ENCODE data around the gene NPFFR1.
"Not testable (repeated sequence)": the region's sequence is repeated elsewhere in the genome, so short reads cannot be mapped to it uniquely, and the experiment has no call there.

The NPFFR1 gene

DNA sequence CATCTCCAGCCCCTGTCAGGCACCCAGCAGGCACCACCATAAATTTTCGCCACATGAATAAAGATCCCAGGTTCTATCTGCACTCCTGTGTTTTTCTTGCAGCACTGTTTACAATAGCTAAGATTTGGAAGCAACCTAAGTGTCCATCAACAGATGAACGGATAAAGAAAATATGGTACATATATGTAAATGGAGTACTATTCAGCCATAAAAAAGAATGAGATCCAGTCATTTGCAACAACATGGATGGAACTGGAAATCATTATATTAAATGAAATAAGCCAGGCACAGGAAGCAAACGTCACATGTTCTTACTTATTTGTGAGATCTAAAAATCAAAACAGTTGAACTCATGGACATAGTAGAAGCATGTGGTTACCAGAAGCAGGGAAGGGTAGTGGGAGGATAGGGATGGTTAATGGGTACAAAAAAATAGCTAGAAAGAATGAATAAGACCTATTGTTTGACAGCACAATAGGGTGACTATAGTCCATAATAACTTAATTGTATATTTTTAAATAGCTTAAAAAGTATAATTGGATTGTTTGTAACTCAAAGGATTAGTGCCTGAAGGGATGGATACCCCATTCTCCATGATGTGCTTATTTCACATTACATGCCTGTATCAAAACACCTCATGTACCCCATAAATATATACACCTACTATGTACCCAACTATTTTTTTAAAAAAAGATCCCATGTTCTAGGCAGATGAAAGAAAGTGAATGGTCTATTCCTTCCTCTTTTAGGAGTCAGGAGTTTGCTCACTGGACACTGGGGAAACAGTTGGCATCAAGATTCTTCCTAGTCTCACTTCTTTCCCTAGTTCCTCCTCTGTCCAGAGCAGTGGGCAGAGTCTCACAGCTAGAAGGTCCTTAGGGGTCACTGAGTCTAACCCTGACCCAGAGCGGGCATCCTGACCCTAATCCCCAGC is 1.0 kb upstream of the NPFFR1 start:
- DNase-seq: no peak

DNA sequence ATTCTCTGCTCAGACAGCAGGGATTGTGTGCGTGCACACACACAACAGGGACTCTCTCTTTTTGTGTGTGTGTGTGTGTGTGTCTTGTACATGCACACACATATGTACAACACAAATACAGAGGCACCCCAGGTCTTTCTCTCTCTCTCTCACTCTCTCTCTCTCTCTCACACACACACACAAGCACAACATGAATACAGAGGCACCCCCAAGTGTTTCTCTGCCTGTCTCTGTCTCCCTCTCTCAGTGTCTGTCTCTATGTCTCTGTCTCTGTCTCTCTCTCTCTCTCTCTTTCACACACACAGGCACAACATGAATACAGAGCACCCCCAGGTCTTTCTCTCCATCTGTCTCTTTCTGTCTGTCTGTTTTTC is 746 bp downstream of the NPFFR1 start:
- DNase-seq: no peak

DNA sequence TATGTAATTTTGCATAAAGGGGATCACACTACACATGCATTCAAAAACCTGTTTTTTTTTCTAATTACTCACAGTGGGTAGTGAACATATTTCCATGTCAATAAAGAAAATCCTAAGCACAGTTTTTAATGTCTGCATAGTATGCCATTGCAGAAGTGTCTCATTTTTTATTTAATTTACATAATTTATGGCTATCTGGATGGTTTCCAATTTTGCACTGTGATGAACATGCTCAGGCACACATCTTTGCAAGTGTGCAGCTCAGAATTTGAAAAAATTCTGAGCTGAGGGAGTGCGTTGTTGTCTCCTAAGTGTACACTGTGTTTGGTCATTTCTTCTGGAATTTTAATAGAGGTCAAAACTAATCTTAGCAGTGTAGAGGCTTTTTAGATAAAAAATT is 2.2 kb downstream of the NPFFR1 start:
- DNase-seq: no peak

DNA sequence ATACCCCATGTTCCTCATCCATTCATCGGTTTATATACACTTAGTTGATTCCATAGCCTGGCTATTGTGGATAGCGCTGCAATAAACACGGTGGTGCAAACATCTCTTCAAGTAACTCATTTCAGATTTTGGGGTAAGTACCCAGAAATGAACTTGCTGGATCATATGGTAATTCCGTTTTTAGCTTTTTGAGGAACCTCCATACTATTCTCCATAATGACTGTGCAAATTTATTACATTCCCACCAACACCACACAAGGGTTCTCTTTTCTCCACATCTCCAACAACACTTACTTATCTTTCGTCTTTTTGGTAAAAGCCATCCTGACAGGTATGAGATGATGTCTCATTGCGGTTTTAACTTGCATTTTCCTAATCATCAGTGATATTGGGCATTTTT is 3.7 kb downstream of the NPFFR1 start:
- DNase-seq: no peak

DNA sequence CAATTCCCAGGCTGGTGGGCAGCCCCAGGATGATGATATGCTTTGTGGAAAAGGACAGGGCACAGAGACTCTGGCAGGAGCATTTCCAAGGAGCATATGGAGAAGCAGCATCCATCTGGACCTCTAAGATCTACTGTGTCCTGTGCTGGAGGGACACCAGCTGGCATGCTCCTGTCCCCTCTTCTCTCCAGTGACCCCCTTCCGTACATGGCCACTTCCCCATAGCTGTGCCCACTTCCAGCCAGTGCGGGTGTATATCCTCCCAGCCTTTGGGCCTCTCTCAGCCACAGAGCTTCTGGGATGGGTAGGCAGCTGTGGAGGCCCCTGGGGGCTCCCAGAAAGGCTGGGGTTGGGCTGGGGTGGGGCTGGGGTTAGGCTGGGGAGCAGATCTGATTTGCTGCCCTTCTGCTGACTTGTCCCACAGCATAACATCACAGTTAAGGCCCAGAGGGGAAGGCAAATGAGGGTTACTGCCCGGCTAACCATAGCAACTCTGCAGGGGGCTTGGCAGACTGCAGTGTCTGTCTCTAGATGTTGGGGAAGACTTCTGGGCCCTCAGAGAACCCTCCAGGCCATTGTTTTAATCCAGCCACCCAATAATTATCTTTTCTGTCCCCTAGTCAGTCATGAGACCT is 6.3 kb downstream of the NPFFR1 start:
- DNase-seq: no peak

DNA sequence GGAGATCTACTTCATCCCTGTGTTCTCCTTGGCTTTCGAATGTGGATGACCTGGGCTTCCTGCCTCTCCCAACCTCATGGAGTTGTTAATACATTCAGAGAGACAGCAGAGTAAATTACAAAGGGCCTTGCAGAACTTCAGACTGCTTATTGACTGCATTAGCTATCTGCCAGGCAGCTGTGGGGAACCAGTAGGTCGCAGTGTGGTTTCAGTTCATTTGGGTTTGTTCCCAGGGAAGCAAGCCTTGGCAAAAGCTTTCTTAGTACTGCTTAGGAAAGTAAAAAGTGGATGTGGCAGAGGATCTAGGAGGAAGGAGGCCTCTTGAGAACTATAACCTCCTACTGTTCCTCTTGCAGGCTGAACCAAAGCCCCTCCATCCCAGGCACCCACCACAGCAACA is 9.2 kb downstream of the NPFFR1 start:
- DNase-seq: no peak

DNA sequence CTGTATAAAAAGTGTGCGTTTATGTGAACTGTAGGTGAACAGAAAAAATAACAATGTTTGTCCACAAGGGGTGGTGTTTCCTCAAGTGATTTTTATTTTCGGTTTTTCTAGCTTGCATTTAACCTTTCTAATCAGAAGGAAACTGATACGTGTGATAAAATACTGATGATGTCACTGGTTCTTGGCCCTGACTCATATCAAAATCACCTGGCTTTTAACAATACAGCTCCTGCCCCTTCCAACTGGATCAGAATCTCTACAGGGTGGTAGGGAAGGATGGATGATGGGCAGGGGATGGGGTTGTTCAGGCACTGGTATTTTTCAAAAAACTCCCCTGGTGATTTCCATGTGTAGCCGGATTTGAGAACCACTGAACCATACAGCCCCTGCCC is 10.9 kb downstream of the NPFFR1 start:
- DNase-seq: peak; percentile 30

DNA sequence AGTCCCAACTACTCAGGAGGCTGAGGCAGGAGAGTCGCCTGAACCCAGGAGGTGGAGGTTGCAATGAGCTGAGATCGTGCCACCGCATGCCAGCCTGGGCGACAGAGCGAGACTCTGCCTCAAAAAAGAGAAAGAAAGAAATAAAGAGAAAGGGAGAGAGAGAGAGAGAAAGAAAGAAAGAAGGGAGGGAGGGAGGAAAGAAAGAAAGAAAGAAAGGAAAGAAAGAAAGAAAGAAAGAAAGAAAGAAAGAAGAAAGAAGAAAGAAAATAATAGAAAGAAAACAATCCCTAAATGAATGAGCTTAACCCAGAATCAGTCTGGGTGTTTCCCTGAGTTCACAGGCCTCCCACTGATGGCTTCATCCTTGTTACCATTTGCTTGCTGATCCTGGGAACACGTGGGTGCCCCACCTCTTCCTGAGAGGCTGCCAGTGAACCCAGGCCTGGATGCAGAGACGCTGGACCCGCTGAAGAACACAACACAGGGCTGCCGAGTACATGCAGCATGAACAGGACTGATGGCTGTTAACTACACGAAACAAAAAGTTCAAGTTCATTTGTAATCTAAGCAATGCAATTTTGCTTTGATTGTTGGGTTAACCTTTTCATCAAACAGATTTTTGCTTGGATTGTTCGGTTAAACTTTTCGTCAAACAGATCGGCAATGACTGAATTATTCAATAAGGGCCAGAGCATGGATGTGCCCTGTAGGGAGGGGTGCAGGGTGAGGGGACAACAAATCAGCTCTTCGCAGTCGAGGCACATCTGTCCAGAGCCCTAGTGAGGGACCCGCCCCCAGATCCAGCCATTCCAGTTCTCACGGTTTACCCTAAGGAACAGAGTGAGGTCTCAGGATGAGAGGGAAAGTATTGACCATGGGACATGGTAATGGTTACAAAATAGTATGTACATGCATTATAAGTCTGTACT is 11.5 kb downstream of the NPFFR1 start:
- DNase-seq: no peak

DNA sequence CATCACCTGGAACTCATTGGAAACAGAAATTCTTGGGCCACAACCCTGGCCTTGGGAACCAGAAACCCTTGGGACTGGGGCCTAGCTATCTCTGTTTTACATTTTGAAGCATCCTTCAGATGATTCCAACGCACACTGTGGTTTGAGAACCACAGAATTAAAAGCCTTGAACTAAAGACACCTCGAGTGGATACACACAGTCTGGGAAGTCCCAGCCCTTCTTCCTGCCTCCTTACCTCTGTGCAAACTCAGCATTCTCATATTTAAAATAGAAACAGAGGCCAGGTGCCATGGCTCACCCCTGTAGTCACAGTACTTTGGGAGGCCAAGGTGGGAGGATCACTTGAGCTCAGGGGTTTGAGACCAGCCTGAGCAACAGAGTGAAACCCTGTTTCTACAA is 12.9 kb downstream of the NPFFR1 start:
- DNase-seq: no peak

DNA sequence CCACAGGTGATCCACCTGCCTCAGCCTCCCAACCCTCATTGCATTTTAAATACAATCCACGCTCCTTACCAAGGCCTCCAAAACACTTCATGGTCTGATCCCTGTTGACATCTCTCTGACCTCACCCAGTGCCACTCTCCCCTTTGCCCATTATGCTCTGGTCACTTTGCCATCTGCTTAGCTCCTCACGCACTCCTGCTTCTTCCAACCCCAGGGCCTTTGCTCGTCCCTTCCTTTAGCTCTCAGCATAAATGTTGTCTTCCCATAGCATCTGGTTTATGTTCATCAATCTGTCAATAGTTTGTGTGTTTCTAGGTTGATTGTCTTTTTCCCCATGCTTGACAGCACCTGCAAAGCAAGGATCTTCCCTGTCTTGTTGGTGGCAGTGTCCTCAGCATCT is 14.1 kb downstream of the NPFFR1 start:
- DNase-seq: no peak

DNA sequence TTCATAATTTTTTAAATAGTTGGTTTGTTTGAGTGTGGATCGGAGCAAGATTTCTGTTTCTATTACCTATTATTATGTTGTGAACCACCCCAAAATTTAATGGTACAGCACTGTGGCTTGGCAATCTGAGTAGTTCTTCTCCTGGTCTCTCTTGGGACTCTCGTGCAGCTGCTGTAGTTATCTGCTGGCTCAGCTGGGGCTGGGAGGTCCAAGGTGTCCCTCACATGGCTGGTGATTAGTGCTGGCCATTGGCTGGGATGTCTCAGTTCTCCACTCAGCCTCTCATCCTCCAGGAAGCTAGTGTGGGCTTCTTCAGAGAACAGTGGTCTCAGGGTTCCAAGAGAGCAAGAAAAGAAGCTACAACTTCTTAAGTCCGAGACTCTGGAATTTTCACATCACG is 15.4 kb downstream of the NPFFR1 start:
- DNase-seq: no peak

DNA sequence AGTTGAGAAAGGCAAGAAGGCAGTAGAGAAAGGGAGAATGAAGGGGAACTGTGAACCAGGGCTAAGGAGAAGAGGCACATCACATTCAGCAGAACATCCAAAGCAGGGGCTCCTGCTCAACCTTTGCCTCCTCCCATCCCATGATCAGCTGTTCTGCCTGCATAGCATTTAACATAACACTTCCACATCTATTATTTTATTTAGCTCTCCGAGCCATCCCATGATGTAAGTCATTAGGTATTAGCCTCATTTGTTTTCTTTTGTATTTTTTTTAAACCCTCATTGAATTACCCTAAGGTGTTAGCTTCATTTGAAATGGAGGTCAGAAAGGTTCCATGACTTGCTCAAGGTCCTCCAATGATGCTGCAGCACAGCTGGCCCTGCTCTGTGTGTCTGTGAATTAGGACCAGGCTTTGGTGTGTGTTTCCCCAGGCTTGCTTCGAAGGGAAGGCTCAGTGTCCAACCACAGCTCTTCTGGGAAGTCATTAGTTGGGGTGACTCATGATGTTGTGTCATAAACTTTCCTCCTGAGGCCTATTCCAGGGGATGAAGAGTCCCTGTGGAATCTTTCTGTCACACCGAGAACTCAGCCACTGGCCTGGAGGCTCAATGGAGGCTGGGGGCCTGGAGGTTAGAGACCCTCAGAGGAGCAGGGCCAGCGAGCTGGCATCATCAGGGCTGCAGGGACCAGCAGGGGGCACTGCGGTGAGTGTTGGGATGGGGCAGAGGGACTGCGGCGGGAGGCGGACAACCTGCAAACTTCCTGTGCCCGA is 16.5 kb downstream of the NPFFR1 start:
- DNase-seq: no peak

DNA sequence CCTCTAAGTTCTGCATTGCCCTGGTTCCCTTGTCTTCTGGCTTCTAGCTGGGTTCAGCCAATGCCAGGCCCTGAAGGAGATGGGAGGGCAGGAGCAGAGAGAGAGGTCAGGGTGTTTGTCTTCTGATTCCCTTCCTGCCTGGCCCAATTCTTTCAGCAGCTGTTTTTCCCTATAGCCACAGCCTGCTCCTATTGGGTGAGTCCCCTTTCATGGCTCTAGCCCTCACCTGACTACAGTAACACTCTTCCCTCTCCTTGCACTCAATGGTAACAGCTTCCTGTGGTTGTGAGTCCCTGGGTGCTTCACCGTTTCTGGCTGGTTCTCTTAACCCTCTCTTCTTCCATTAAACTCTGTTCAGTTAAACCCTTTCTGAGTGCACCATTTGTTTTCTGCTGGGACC is 17.1 kb downstream of the NPFFR1 start:
- DNase-seq: no peak

DNA sequence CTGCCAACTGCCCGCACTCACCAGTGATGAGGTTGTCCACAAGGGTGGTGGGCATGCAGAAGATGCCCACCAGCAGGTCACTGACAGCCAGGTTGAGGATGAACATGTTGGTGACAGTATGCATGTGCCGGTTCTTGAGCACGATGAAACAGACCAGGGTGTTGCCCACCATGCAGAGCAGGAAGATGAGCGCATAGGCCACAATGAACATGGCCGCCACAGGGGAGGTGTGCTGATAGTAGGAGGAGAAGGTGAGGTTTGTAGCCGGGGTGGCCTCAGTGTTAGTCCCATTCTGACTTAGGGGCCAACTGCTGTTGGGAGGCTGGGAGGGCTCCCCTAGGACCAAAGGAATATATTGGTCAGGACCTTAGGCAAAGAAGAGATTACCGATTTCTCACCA is 17.7 kb downstream of the NPFFR1 start:
- no peak for DNase-seq

DNA sequence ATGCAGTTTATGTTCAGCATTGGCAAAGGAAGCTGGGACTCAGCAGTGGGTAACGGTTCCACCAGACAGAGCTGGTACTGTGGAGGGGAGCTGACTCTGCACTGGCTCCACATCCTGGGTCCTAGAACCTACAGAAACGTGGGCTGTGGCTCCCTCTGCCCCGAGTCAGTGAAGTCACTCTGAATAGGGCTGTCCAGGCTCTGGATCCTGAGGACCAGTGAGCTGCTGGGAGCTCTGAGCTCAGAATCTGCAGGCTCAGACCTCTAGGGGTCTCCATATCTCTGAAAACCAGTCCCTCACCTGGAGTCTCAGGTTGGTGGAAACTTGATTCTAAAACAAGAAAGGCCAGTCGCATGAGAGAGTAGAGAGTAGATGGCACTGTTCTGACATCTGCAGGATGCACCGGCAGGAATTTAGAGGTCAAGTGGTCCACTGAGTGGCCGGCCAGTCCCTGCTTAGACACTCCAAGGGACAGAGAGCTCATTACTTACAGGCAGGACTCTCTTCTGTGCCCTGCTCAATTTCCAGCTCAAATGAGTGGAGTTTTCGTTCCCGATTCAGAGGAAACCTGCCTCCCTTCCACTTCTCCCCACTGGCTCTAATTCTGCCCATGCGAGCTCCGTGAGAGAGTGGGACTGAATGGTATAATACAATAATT is 18.6 kb downstream of the NPFFR1 start:
- DNase-seq: no peak

DNA sequence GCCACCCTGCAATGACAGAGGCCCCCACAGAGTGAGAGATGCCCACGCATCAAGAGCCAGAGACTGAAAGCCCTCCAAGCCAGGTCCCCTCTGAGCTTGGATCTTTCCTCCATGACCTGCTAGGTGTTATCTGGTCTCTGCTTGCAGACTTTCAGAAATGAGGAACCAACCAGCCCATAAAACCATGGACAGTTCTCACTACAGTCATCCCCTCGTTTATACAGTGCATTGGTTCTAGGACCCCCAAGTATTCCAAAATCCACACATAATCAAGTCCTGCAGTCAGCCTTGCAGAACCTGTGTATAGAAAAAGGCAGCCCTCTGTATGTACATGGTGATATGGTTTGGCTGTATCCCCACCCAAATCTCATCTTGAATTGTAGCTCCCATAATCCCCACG is 23.1 kb downstream of the NPFFR1 start:
- DNase-seq: no peak

DNA sequence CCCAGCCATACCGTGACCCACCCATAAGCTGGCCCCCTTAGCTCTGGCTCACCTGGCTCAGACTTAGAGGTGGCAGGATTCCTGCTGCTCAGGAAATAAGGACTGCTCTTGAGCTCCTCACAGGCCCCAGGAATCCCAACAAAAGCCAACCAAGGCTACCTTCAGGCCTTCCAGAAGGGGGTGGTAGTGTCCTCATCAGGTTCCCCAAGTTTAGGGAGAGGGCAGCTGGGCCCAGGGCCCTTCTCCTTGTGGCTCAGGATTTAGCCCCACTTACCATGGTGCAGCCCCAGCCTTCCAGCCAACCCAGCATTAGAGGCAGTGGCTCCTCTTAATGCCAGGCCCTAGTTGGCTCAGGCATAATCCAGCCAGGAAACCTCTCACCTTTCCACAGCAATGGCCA is 23.5 kb downstream of the NPFFR1 start:
- DNase-seq: no peak

DNA sequence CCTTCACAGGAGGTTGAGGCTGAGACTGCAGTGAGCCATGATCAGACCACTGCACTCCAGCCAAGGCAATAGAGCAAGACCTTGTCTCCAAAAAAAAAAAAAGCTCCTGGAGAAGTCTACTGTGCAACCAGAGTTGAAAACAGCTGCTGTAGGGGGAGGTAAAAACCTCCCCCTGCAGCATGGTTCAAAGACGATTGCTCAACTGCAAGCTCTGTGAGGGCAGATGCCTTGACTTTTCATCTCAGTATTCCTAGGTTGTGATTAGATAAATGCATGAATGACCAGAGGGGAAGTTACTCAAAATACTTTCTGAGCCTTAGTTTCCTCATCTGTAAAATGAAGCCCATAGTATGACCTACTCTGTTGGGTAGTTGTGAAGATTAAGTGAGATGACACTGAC is 25.6 kb downstream of the NPFFR1 start:
- no peak for DNase-seq

DNA sequence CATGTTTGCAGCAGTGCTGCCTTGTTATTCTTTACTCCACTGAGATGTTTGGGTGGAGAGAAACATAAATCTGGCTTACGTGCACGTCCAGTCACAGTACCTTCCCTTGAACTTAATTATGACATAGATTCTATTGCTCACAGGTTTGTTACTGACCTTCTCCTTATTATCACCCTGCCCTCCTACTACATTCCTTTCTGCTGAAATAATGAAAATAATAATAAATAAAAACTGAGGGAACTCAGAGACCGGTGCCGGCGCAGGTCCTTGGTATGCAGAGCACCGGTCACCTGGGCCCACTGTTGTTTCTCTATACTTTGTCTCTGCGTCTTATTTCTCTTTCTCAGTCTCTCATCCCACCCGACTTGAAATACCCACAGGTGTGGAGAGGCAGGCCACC is 26.0 kb downstream of the NPFFR1 start:
- not testable (repeated sequence) for DNase-seq

DNA sequence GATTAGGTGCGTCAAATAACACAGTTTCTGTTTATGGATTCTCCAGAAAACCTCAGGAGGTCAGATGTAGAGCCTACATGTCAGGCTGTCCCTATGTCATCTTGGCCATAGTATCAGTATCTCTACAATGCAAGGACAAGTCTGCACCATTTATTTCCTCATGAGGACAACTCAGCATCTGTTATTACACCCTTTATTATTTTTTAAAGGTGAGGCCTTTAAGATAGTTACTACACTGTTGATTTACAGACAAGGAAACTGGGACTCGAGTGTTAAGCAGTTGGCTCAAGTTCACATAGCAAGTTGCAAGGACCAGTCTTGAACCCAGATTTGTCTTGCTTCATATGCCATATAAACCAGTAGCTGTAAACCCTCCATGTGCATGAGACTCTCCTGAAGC is 27.3 kb downstream of the NPFFR1 start:
- no peak for DNase-seq

DNA sequence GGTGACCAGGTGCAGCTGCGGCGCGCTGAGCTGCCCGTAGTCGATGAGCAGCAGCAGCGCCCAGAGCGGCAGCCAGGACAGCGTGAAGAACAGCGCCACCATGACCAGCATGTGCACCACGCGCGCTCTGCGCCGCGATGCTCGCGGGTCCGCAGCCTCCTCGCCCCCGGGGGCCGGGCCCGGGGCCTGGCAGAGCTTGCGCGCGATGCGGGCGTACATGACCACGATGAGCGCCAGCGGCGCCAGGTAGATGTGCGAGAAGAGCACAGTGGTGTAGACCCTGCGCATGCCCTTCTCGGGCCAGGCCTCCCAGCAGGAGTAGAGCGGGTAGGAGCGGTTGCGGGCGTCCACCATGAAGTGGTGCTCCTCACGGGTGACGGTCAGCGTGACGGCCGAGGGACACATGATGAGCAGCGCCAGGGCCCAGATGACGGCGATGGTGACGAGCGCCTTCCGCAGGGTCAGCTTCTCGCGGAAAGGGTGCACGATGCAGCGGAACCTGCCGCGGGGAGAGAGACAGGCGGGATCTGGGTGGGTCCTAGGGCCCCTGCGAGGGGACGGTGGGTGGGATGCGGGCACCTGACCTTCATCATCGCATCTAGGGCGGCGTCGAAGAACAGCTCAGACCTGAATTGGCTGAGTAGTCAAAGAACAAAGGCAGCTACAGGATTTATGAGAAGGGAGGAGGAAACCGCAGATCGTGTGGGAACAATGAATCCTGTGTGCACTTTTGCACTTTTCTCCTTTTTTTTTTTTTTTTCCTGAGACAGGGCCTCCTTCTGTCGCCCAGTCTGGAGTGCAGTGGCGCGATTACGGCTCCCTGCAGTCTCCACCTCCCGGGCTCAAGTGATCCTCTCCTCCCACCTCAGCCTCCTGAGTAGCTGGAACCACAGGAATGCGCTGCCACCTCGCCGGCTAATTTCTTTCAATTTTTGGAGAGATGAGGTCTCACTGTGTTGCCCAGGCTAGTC is 28.2 kb downstream of the NPFFR1 start:
- DNase-seq: no peak
